Measurements from ENCODE around the gene POLD4. TPM values are rescaled to one million over a fixed set of nuclear protein-coding genes. Genes with fewer than 3 reads are reported as not detected.

The POLD4 gene
- total RNA-seq, 1 donor from 2014 or later: 50.1 TPM

DNA sequence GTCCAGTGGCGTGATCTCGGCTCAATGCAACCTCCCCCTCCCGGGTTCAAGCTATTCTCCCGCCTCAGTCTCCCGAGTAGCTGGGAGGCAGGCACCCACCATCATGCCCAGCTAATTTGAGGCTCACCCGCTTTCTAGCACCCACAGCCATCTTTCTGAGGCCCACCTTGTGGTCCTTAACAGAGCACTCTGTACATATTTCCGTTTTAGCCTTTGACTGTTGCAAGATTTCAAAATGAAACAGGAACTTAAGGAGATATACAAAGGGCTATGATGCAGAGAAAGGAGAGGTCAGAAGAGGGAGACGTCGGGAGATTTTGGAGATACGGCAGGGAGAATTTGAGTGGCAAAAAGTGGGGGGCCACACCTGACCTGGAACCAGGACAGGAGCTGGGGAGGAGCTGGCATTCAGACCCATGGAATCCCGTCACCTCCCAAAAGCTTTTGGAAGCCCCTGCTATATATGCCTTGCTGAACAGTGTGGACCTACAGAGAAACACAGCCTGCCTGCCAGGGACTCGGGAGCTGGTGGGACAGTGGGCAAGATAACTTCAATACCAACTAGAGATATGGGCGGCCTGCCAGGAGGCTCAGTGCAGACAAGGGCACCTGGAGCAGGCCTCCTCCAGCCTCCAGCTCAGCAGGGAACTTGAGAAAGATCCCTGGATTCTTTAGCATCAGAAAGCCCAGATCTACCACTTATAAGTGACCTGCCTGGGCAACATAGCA lies 28.1 kb upstream of the POLD4 start:
- Mint-ChIP-seq H3K4me1 (ENCODE audit: low read depth) (peaks cover 5% of the 10 kb centered on the region), H3K9me3 (no peaks in the 10 kb centered on the region), H3K4me3 (ENCODE audit: low read depth) (no peak overlapping the region), H3K27me3 (ENCODE audit: low read depth) (peaks cover 21% of the 10 kb centered on the region), H3K36me3 (ENCODE audit: low read depth) (no peaks in the 10 kb centered on the region), H3K27ac (no peak overlapping the region)
- intact Hi-C loops (cut with micrococcal nuclease): loop anchor here (5.0 kb wide), 1 partner anchor 114 kb away; the partner anchor contains the start of gene GRK2
- DNase-seq (ENCODE audit: low spot score): no peak

DNA sequence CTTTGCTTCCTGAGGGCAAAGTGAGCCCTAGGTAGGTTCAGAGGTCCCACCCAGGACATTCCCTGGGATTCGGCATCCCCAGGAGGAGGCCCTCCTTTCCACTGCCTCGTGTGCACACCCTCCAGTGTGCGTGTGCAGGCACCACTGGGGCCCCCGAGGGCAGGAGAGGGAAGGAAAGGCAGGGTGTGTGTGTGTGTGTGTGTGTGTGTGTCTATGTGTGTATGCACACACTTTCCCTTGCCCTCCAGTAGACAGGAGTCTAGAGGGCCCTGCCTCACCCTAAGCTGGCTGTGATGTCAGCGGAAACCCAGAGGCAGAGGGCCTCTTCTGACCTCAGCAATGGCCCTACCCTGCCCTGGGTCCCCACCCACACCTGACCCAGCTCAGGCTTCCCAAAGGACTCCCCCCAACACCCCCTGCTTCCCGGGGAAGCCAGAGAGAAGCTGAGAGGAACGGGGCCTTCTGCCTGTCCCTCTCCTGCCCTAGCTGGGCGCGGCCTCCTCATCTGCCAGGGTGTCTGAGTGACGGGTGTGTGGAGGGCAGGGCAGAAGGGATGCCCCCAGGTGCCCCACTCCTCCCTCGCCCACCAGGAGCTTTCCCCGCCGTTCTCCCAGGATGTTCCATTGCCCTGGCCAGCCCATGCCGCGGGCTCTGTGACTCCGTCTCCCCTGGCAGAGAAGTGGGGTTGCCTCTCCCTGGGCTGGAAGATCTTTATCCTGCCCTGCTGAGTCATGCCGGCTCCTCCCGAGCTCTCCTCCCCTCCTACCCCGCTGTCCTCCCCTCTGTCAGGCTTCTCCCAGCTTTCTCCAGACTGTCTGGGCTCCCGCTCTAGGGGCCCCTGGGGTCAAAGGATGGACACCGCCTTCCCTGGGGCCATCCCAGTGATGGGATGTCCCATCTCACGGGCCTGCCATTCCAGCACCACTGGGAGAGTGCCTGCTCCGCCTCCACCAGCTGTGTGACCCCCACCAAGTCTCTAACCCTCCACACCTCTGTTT lies 26.0 kb upstream of the POLD4 start:
- H3K36me3 Mint-ChIP-seq (ENCODE audit: low read depth): no peaks in the 10 kb centered on the region
- intact Hi-C loops (cut with micrococcal nuclease): loop anchor here (5.0 kb wide), 1 partner anchor 112 kb away; the partner anchor contains the start of gene GRK2
- DNase-seq (ENCODE audit: low spot score): no peak
- H3K4me3 Mint-ChIP-seq (ENCODE audit: low read depth): no peak overlapping the region
- H3K4me1 Mint-ChIP-seq (ENCODE audit: low read depth): peaks cover 9% of the 10 kb centered on the region
- H3K27ac Mint-ChIP-seq: no peak overlapping the region
- H3K9me3 Mint-ChIP-seq: no peaks in the 10 kb centered on the region
- peaks cover 35% of the 10 kb centered on the region for H3K27me3 Mint-ChIP-seq (ENCODE audit: low read depth)

DNA sequence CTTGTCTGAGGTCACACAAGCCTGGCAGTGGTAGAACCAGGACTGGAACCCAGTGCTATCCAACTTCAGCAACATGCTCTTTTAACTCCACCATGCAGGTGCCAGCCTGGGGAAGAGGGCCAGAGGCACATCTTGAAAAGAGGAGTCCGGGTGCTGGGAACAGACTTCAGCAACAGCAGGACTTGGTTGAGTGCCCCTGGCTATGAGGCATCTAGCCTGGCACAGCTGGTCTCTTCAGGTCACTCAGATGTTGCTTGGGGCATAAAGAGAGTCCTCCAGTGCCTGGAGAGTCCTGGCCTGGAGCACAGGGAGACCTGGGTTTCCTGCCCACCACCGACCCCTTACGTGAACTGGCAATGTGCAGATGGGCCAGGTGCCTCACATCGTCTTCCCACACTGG lies 25.2 kb upstream of the POLD4 start:
- intact Hi-C loops (cut with micrococcal nuclease): no loop called here
- H3K27ac Mint-ChIP-seq: no peak overlapping the region
- peaks cover 14% of the 10 kb centered on the region for H3K4me1 Mint-ChIP-seq (ENCODE audit: low read depth)
- H3K4me3 Mint-ChIP-seq (ENCODE audit: low read depth): no peak overlapping the region
- no peaks in the 10 kb centered on the region for H3K9me3 Mint-ChIP-seq
- DNase-seq (ENCODE audit: low spot score): no peak
- peaks cover 40% of the 10 kb centered on the region for H3K27me3 Mint-ChIP-seq (ENCODE audit: low read depth)
- H3K36me3 Mint-ChIP-seq (ENCODE audit: low read depth): no peaks in the 10 kb centered on the region

DNA sequence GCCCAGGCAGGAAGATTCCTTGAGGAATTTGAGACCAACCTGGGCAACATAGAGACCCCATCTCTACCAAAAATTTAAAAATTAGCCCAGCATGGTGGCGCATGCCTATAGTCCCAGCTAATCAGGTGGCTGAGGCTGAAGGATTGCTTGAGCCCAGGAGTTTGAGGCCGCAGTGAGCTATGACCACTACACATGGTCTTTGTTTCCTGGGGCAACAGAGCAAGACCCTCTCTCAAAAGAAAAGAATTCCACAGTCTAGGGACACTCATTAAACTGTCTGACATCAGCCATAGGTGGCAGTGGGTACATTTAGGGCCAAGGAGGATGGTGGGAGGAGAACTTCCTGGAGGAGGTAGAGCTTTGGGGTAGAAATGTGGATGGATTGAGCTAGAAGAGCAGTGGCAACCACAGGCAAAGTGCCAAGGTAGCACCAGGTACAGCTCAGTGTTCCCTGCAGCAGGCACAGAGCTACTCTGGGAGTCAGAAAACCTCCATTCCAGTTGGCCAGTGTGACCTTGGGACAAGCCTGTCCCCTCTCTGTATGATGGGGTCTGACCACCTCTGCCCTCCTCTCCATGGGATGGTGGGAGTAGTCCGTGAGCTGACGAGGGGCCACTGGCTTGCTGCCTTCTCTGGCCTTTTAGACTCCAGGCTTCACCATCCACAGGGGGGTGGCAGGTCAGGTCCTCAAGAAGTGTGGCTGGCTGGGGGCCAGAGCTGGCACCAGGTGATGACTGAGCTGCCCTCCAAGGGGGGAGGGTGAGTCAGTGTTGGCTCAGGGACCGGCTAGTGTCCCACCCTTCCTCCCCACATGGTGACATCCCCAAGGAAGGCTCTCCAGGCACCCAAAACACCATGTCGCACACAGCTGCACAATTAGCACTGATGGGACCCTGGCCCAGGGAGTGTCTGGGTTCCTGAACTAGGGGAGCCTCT lies 23.8 kb upstream of the POLD4 start:
- H3K4me1 Mint-ChIP-seq (ENCODE audit: low read depth): peaks cover 12% of the 10 kb centered on the region
- DNase-seq (ENCODE audit: low spot score): no peak
- intact Hi-C loops (cut with micrococcal nuclease): no loop called here
- no peaks in the 10 kb centered on the region for H3K36me3 Mint-ChIP-seq (ENCODE audit: low read depth)
- H3K9me3 Mint-ChIP-seq: no peaks in the 10 kb centered on the region
- no peak overlapping the region for H3K27ac Mint-ChIP-seq
- H3K4me3 Mint-ChIP-seq (ENCODE audit: low read depth): no peak overlapping the region
- peaks cover 38% of the 10 kb centered on the region for H3K27me3 Mint-ChIP-seq (ENCODE audit: low read depth)

DNA sequence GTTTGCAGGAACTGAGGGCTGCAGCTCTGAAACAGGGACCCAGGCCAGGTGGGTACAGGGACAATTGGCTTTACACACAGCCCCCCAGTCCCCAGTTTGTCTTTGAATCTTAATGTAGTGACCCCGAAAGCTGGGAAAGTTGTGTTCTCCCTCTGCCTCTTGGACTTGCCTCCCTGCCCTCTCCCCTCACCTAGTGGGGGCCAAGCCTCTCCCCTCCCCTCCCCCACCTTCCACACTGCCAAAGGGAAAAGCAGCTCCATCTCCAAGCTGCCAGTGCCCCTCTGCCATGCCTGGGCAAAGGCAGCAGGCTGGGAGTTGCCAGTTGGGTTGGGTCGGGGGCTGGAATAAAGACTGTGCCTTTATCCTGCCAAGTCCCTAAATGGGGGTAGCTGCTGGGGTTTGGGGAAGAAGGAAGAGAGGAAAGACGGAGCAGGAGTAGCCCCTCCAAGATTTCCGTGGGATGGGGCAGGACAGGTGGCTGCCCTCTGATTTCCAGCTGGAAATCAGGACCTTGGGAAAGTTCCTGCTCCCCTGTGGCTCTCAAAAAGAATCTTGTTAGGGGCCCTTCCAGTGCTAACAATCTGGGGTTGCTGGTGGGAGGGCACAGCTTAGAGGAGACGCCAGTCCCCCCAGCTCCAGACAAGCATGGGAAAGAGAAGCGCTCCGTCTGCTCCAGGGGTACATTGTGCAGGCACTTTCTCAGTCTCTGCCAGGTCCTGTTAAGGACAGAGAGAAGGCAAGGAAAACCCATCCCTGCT lies 22.9 kb upstream of the POLD4 start:
- Mint-ChIP-seq H3K36me3 (ENCODE audit: low read depth) (peaks cover 4% of the 10 kb centered on the region), H3K27me3 (ENCODE audit: low read depth) (peaks cover 43% of the 10 kb centered on the region), H3K9me3 (no peaks in the 10 kb centered on the region), H3K4me3 (ENCODE audit: low read depth) (no peak overlapping the region), H3K27ac (no peak overlapping the region), H3K4me1 (ENCODE audit: low read depth) (peaks cover 18% of the 10 kb centered on the region)
- DNase-seq (ENCODE audit: low spot score): no peak
- intact Hi-C loops (cut with micrococcal nuclease): no loop called here

DNA sequence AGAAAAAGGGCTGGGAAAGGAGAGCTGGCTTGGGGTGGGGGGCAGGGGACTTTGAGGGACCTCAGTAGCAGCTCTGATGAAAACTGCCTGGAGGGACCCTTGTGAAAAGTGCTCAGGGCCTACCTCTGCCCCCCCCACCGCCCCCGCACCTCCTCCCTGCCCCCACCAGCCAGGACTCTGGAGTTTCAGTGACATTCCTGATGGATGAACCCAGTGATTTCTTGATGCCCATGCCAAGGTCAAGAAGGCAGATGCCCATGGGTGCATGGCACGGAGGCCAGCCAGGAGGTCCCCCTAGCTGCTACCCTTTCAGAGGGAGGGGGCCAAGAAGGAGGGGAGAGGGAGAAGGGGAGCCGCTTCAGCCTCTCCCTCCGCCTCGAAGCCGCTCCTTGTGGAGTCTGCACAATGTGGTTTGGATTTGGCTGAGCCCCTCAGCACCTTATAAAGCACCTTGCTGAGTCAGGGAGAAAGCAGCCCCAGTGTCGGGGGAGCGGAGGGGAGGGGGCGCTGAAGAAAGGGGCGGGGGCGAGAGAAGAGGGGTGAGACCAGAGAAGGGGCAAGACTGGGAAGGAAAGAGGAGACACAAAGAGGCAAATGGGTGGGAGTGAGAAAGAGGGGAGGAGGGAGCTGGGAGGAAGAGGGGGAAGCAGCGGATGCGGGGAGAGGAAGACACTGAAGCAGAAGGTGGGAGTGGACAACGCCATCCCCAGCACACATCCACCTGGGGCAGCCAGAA lies 22.1 kb upstream of the POLD4 start:
- intact Hi-C loops (cut with micrococcal nuclease): no loop called here
- H3K4me3 Mint-ChIP-seq (ENCODE audit: low read depth): no peak overlapping the region
- no peaks in the 10 kb centered on the region for H3K9me3 Mint-ChIP-seq

DNA sequence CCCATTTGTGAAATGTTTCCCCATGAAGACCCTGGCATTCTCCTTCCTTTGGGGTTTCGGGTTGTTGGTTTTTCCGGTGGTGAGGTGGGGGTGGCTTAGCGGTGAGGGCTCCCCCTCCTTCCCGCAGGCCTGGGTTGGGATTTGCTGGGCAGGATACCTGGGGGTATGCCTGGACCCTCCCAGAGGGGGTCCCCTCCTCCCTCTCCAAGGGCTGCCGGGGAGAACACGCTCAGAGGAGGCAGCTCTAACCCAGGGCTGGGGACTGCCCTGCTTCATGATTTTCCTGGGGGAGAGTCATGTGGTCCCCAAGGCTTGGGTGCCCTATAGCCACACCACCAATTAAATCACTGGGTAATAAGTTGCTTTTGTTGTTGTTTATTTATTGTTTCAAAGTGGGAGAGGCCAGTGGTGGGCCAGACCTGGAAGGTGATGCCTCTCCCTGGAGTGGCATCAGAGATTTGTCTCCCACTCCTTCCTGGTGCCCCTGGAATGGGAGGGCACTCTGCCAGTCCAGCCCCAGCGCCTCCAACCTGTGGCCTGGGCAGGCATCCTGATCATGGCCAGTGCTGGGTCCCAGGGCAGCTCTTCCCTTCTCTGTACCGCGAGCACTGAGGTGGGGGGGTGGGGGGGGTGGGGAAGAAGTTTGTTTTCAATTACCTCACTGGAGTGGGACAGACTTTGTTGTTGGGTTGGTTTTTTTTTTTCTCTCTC lies 21.4 kb upstream of the POLD4 start:
- Mint-ChIP-seq H3K4me1 (ENCODE audit: low read depth) (peaks cover 26% of the 10 kb centered on the region), H3K36me3 (ENCODE audit: low read depth) (peaks cover 4% of the 10 kb centered on the region), H3K9me3 (no peaks in the 10 kb centered on the region)

More for the DNA sequence above, 22.1 kb upstream of the POLD4 start:
- peaks cover 24% of the 10 kb centered on the region for H3K4me1 Mint-ChIP-seq (ENCODE audit: low read depth)
- H3K27me3 Mint-ChIP-seq (ENCODE audit: low read depth): peaks cover 44% of the 10 kb centered on the region
- H3K36me3 Mint-ChIP-seq (ENCODE audit: low read depth): peaks cover 4% of the 10 kb centered on the region
- no peak overlapping the region for H3K27ac Mint-ChIP-seq
- DNase-seq (ENCODE audit: low spot score): no peak

DNA sequence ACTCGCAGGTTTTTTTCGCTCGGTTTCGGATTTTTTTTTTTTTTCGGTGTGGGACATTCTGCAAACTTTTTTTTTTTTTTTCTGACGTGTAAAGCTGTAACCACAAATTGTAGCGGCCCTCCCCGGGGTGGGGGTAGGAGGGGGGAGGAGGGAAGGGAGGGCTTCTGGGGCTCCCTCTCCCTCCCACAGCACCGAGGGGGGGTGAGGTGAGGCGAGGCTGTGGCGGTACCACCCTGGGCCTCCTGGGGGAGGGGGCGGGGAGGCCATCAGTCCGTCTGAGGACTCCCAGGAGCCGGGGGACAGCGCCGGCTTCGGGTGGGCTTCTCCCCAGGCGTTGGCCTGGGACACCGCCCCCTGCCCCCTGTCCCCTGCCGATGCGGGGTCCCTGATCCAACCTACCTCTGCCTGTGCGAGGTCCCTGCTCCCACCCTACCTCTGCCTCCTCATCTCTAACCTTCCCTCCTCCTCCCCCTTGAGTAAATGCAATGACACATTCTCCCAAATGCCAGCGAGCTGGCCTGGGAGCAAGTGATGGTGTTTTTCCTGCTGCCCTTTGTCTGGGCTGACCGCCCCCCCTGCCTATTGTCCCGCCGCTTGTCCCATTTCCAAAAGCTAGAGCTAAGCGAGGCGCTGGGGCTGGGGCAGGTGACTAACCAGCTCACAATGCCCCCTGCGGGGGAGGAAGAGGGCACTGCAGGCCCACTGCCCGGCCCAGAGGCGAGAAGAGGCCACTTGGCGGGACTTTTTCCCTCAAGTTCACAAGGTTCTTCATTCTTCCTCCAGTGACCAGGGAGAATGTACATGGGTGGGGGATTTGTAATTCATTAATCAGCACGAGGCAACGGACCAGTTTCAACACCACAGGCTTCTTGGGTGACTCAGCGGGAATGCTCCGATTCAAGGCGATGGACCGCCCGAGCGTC lies 20.6 kb upstream of the POLD4 start:
- intact Hi-C loops (cut with micrococcal nuclease): loop anchor here (1.0 kb wide), 1 partner anchor 21 kb away; the partner anchor contains the start of gene POLD4
- peaks cover 33% of the 10 kb centered on the region for H3K4me1 Mint-ChIP-seq (ENCODE audit: low read depth)
- H3K36me3 Mint-ChIP-seq (ENCODE audit: low read depth): peaks cover 4% of the 10 kb centered on the region
- no peak for DNase-seq (ENCODE audit: low spot score)
- peak overlapping the region; percentile 87 for H3K27ac Mint-ChIP-seq
- H3K9me3 Mint-ChIP-seq: no peaks in the 10 kb centered on the region
- peaks cover 54% of the 10 kb centered on the region for H3K27me3 Mint-ChIP-seq (ENCODE audit: low read depth)
- H3K4me3 Mint-ChIP-seq (ENCODE audit: low read depth): peak overlapping the region; percentile 89

More for the DNA sequence above, 21.4 kb upstream of the POLD4 start:
- H3K27me3 Mint-ChIP-seq (ENCODE audit: low read depth): peaks cover 49% of the 10 kb centered on the region
- H3K27ac Mint-ChIP-seq: no peak overlapping the region
- no peak for DNase-seq (ENCODE audit: low spot score)
- intact Hi-C loops (cut with micrococcal nuclease): loop anchor here (1.0 kb wide), 1 partner anchor 21 kb away; the partner anchor contains the start of gene POLD4
- peak overlapping the region; percentile 89 for H3K4me3 Mint-ChIP-seq (ENCODE audit: low read depth)

DNA sequence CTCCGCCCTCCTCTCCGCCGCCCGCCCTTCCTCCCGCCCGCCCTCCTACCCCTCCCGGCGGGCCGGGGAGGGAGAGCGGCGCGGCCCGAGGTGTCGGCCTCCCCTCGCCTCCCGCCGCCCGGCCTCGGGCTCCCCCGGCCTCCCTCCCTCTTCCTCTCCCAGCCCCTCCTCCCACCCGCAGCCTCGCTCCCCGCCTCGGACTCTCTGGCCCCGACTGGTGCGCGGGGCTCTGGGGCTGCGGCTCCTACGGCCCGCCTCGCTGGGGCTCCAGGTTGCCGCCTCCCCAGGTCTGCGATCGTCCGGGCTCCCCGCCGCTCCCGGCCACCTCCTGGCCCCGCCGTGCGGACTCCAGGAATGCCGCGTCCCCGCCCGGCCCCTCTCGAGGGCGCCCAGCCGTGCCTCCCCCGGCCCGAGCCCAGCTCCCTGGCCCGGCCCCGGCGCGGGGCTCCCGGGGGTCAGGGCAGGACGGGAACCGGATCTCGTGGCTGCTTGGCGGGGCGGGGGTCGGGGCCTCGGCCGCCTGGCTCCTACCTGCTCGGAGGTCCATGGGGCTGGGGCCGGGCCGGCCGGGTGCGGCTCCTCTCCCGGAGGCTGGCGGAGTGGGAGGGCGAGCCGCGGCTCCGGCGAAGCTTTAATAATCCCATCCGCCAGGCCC lies 19.8 kb upstream of the POLD4 start, which contains the start of gene CLCF1:
Gene CLCF1 (minus strand): TSS at position 606 of the 655 bp plus-strand sequence. CDS start 59 bp downstream, at position 547.
- intact Hi-C loops (cut with micrococcal nuclease): no loop called here
- Mint-ChIP-seq H3K27me3 (ENCODE audit: low read depth) (peaks cover 53% of the 10 kb centered on the region), H3K4me1 (ENCODE audit: low read depth) (peaks cover 39% of the 10 kb centered on the region), H3K4me3 (ENCODE audit: low read depth) (peak within 1 kb of the TSS; percentile 89), H3K9me3 (no peaks in the 10 kb centered on the region), H3K36me3 (ENCODE audit: low read depth) (peaks cover 4% of the 10 kb centered on the region), H3K27ac (peak within 1 kb of the TSS; percentile 87)
- DNase-seq (ENCODE audit: low spot score): no peak
